SHP77 treated with DMSO at 0.1 percent for 48 hours (cell line): Measurements from ENCODE around the gene CTSL.

Source experiments
- DNase-seq: peaks from one replicate; lab custom pipeline; 2025; lab: John Stamatoyannopoulos, UW

CTSL gene

GRCh38 chr9:87701491-87701890 is 24.4 kb upstream of the CTSL start:
- no peak for DNase-seq

GRCh38 chr9:87701931-87702421 is 23.9 kb upstream of the CTSL start:
- DNase-seq = no peak

- no peak for DNase-seq
Observed at GRCh38 chr9:87702921-87703320, 23.0 kb upstream of the CTSL start.

- no peak for DNase-seq
Observed at GRCh38 chr9:87703636-87704276, 22.2 kb upstream of the CTSL start.

- no peak for DNase-seq
Observed at GRCh38 chr9:87704342-87704741, 21.6 kb upstream of the CTSL start.

- no peak for DNase-seq
Observed at GRCh38 chr9:87706066-87706739, 19.7 kb upstream of the CTSL start.

- DNase-seq = no peak
Observed at GRCh38 chr9:87707805-87708506, 18.0 kb upstream of the CTSL start.

- DNase-seq = no peak
Observed at GRCh38 chr9:87708546-87708945, 17.4 kb upstream of the CTSL start.

GRCh38 chr9:87708986-87709728 is 16.8 kb upstream of the CTSL start:
- DNase-seq = no peak

- no peak for DNase-seq
Observed at GRCh38 chr9:87710443-87710842, 15.5 kb upstream of the CTSL start.

- DNase-seq = no peak
Observed at GRCh38 chr9:87711857-87712800, 13.8 kb upstream of the CTSL start.

- no peak for DNase-seq
Observed at GRCh38 chr9:87712801-87713277, 13.1 kb upstream of the CTSL start.

- no peak for DNase-seq
Observed at GRCh38 chr9:87713278-87713987, 12.5 kb upstream of the CTSL start.

- DNase-seq = no peak
Observed at GRCh38 chr9:87713988-87714330, 12.0 kb upstream of the CTSL start.

- peak; percentile 19 for DNase-seq
Observed at GRCh38 chr9:87714819-87715218, 11.1 kb upstream of the CTSL start.

GRCh38 chr9:87716141-87716540 is 9.8 kb upstream of the CTSL start:
- DNase-seq = no peak

GRCh38 chr9:87717456-87717855 is 8.5 kb upstream of the CTSL start:
- DNase-seq = no peak

- DNase-seq = no peak
Observed at GRCh38 chr9:87718231-87718630, 7.7 kb upstream of the CTSL start.

GRCh38 chr9:87718852-87719612 is 6.9 kb upstream of the CTSL start:
- no peak for DNase-seq

- DNase-seq = no peak
Observed at GRCh38 chr9:87720173-87720572, 5.7 kb upstream of the CTSL start.
